OCI-LY3 (cell line): ENCODE results near the gene SMAD6.

Experiments used
- H2AFZ ChIP-seq: fragments of 200-600, 300-600 bp; shearing (Covaris generic); 2 replicates; pipeline ENCODE4 v1.6.0; 2014; ENCODE audit warnings: antibody characterized with exemption, low read depth, low read length
- H3K27ac ChIP-seq: fragments of 200-600, 300-600 bp; sonication (generic); 2 replicates; pipeline ENCODE4 v1.5.1; 2014; ENCODE audit warnings: mild to moderate bottlenecking, low read length, moderate library complexity, mixed read lengths
- H3K27me3 ChIP-seq: fragments of 200-600, 300-600 bp; sonication (generic); 2 replicates; pipeline ENCODE4 v1.6.1; 2014; ENCODE audit warnings: low read depth, low read length, mixed read lengths
- H3K36me3 ChIP-seq: fragments of 200-600, 300-600 bp; sonication (generic); replicated peaks from 2 replicates; pipeline ENCODE3; 2014; ENCODE audit warnings: low read depth, low read length, mixed read lengths
- H3K4me1 ChIP-seq: fragments of 300-600, 200-600 bp; sonication (generic); 2 replicates; pipeline ENCODE4 v1.6.1; 2014; ENCODE audit warnings: low read length, mixed read lengths
- H3K4me2 ChIP-seq: fragments of 200-600, 300-600 bp; sonication (generic); 2 replicates; pipeline ENCODE4 v1.6.1; 2014; ENCODE audit warnings: low read length, mixed read lengths
- H3K4me3 ChIP-seq: fragments of 300-600, 200-600 bp; sonication (generic); 2 replicates; pipeline ENCODE4 v1.5.1; 2014; ENCODE audit warnings: antibody characterized with exemption, mild to moderate bottlenecking, low read length, moderate library complexity
- H3K79me2 ChIP-seq: fragments of 300-600, 200-600 bp; shearing (Covaris generic); 2 replicates; pipeline ENCODE4 v1.6.1; 2014; ENCODE audit warnings: mild to moderate bottlenecking, low read length, mixed read lengths
- H3K9ac ChIP-seq: fragments of 300-600, 200-600 bp; shearing (Covaris generic); 2 replicates; pipeline ENCODE4 v1.6.0; 2014; ENCODE audit warnings: mild to moderate bottlenecking, low read length, moderate library complexity
- H3K9me3 ChIP-seq: fragments of 200-600, 300-600 bp; shearing (Covaris generic); 2 replicates; pipeline ENCODE4 v1.6.1; 2014; ENCODE audit warnings: low read length, mixed read lengths; ENCODE audit not compliant: insufficient read depth
- H4K20me1 ChIP-seq: fragments of 200-600, 300-600 bp; sonication (generic); 2 replicates; pipeline ENCODE4 v1.6.1; 2016; ENCODE audit warnings: low read length, mixed read lengths; ENCODE audit not compliant: insufficient read depth
- CTCF ChIP-seq: fragments of 200-600, 300-600 bp; sonication (generic); IDR thresholded peaks from 2 replicates; pipeline ENCODE4 v1.5.1; 2014; ENCODE audit warnings: antibody characterized with exemption, low read length, low read depth
- EZH2phosphoT487 ChIP-seq: fragments of 200-600 bp; shearing (Covaris generic); IDR thresholded peaks from 2 replicates; pipeline ENCODE4 v1.6.1; 2018; ENCODE audit warnings: antibody characterized with exemption, mixed run types, low read depth

The SMAD6 gene

DNA sequence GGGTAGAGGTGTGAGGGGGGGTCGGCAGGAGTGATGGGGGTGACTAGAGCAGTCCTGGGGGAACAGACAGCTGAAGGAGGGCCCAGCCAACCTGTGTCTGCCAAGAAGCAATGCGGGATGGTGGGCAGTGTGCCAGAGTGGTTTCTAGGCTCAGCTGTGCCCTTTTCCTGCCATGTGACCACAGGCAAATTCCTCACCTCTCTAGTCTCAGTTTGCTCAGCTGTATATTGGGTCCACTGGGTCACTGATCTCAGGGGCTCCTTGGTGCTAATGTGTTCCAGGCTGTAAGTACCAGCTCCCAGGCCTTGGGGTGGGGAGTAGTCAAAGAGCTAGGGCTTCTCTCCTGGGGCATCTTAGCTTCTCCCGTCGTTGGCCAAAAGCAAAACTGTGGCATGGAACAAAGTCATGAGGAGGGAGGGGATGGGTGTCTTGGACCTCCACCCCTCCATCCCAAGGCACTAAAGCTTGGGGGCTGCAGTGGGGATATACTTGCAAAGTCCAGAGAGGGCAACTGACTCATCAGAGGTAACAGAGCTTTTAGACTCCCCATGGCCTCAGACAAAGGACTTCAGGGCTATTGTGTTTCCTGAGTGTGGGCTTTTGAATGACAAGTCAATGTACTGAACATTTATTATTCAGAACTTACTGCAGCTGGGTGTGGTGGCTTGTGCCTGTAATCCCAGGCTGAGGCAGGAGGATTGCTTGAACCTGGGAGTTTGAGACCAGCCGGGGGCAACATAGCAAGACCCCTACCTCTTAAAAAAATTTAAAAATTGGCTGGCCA, 20.9 kb downstream of the SMAD6 start:
- H3K4me3 ChIP-seq = no peak overlapping the region
- H2AFZ ChIP-seq = no peak overlapping the region
- H3K36me3 ChIP-seq = no peaks in the 10 kb centered on the region
- H3K27ac ChIP-seq = no peak overlapping the region
- H3K9ac ChIP-seq = no peak overlapping the region
- H4K20me1 ChIP-seq = no peaks in the 10 kb centered on the region
- H3K79me2 ChIP-seq = no peaks in the 10 kb centered on the region
- no peaks in the 10 kb centered on the region for H3K9me3 ChIP-seq
- no peaks in the 10 kb centered on the region for H3K4me1 ChIP-seq
- H3K27me3 ChIP-seq = no peaks in the 10 kb centered on the region
- H3K4me2 ChIP-seq = no peak overlapping the region
- TF ChIP-seq EZH2phosphoT487 (no peak), CTCF (no peak)

GRCh38 chr15:66723826-66724731, 22.0 kb downstream of the SMAD6 start:
- no peaks in the 10 kb centered on the region for H3K9me3 ChIP-seq
- no peak overlapping the region for H3K4me2 ChIP-seq
- H3K36me3 ChIP-seq = no peaks in the 10 kb centered on the region
- H3K4me3 ChIP-seq = no peak overlapping the region
- no peak for TF ChIP-seq EZH2phosphoT487
- no peaks in the 10 kb centered on the region for H4K20me1 ChIP-seq
- H3K4me1 ChIP-seq = no peaks in the 10 kb centered on the region
- H3K27ac ChIP-seq = no peak overlapping the region
- H3K79me2 ChIP-seq = no peaks in the 10 kb centered on the region
- no peak overlapping the region for H2AFZ ChIP-seq
- no peak overlapping the region for H3K9ac ChIP-seq
- H3K27me3 ChIP-seq = no peaks in the 10 kb centered on the region

DNA sequence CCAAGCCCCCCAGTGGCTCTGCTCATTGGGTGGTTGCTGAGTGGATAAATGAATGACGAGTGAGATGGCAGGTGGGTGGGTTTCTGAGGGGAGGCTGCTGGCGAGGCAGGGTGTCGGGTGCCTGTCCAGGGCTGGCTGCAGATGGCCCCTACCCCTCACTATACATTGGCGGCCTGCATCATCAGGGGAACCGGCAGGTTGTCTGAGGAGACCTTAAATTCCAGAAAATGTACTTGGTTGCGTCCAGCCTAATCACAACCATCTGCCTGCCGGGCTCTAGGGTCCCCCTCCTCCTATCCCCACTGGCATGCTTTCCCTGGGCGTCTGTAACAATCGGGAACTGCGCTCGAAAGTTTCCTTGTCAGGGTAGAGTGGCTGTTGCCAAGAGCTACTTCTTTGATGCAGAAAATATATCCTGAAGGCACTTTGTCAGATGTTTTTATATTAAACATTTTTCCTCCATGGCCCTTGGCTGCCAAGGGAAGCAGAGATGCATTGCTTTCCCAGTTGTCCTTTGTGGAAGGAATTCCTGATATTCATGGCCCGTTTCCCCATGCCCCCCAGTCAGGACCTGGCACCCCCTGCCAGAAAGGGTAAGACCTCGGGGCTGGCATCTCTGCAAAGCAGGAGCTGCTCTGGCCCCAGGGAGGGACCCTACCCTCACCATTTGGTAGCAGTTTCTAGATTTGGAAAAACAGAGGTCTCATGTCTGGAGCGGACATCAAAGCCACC, 22.9 kb downstream of the SMAD6 start:
- Histone ChIP-seq H2AFZ (no peak overlapping the region), H3K4me3 (no peak overlapping the region), H3K9ac (no peak overlapping the region), H3K4me2 (no peak overlapping the region), H3K4me1 (no peaks in the 10 kb centered on the region), H4K20me1 (no peaks in the 10 kb centered on the region), H3K79me2 (no peaks in the 10 kb centered on the region), H3K27me3 (no peaks in the 10 kb centered on the region), H3K27ac (no peak overlapping the region), H3K9me3 (no peaks in the 10 kb centered on the region), H3K36me3 (no peaks in the 10 kb centered on the region)
- TF ChIP-seq EZH2phosphoT487 = no peak
- TF ChIP-seq CTCF = no peak

DNA sequence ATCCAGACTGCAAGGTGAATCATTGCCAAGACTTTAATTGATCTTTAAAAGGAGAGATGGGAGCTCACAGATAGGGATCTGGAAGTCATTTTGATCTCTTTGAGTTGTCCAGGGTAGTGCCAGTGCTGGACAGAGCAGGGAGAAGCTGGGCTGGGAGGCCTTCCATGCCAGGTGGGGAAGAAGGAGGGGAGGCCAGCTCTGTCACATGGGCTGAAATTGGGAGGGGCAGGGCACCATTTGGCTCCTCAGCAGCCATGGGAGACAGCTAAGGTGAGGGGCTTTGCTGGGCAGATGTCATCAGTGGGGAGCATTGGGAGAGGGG, 23.4 kb downstream of the SMAD6 start:
- no peaks in the 10 kb centered on the region for H4K20me1 ChIP-seq
- no peaks in the 10 kb centered on the region for H3K79me2 ChIP-seq
- H3K27ac ChIP-seq = no peak overlapping the region
- TF ChIP-seq CTCF (no peak), EZH2phosphoT487 (no peak)
- no peaks in the 10 kb centered on the region for H3K36me3 ChIP-seq
- no peak overlapping the region for H3K4me2 ChIP-seq
- no peaks in the 10 kb centered on the region for H3K27me3 ChIP-seq
- no peaks in the 10 kb centered on the region for H3K4me1 ChIP-seq
- H3K9ac ChIP-seq = no peak overlapping the region
- no peak overlapping the region for H2AFZ ChIP-seq
- H3K4me3 ChIP-seq = no peak overlapping the region
- H3K9me3 ChIP-seq = no peaks in the 10 kb centered on the region
